Aorta (tissue), 5 donors: Measurements from ENCODE around the gene PRKCA. TPM values are rescaled to one million over a fixed set of nuclear protein-coding genes. Genes with fewer than 3 reads are reported as not detected.

ENCODE experiments used
- ATAC-seq: fragments of 200-7000 bp; cut with Tn5 transposase; one replicate; pipeline ENCODE4 v1.9.1; 2022; ENCODE audit warnings: moderate library complexity; ENCODE audit not compliant: low FRiP score
- DNase-seq, 2 donors: peaks; one replicate each; pipeline ENCODE4 v3.0.0-alpha.2; 2020
- H3K27ac ChIP-seq, 2 donors: one replicate each; pipeline ENCODE4 v1.5.1; 2013; ENCODE audit warnings: low read length in 2 of 2, mild to moderate bottlenecking in 2 of 2, moderate library complexity in 2 of 2, control low read depth in 1 of 2, inconsistent platforms in 1 of 2, low read depth in 1 of 2
- H3K27me3 ChIP-seq, 2 donors: one replicate each; pipeline ENCODE4 v1.6.1; 2013; ENCODE audit warnings: control low read depth in 1 of 2, low read length in 1 of 2, mild to moderate bottlenecking in 1 of 2, moderate library complexity in 1 of 2; ENCODE audit not compliant: insufficient read depth in 2 of 2, control insufficient read depth in 1 of 2
- H3K36me3 ChIP-seq, 2 donors: one replicate each; pipeline ENCODE4 v1.6.1; 2013; ENCODE audit warnings: control low read depth in 1 of 2, low read length in 1 of 2, mild to moderate bottlenecking in 1 of 2; ENCODE audit not compliant: insufficient read depth in 2 of 2, control insufficient read depth in 1 of 2
- H3K4me1 ChIP-seq, 2 donors: one replicate each; pipeline ENCODE4 v1.6.1; 2013; ENCODE audit warnings: low read length in 2 of 2, control low read depth in 1 of 2, mild to moderate bottlenecking in 1 of 2, moderate library complexity in 1 of 2; ENCODE audit not compliant: insufficient read depth in 2 of 2, control insufficient read depth in 1 of 2
- H3K4me3 ChIP-seq, 2 donors: one replicate each; pipeline ENCODE4 v1.5.1; 2013; ENCODE audit warnings: low read length in 2 of 2, control low read depth in 1 of 2, mild to moderate bottlenecking in 1 of 2
- H3K9me3 ChIP-seq: one replicate; pipeline ENCODE4 v1.6.1; 2013; ENCODE audit warnings: mild to moderate bottlenecking, low read length; ENCODE audit not compliant: control insufficient read depth
- WGBS, 2 donors: extraction: QIAGEN DNeasy Blood & Tissue Kit; methylation state at CpG; one replicate each; pipeline ENCODE4 v1.1.7; 2013; 5-methylcytosine and 5-hydroxymethylcytosine counted together
- intact Hi-C, 2 donors: fragments of 100-400 bp; cut with DNase I; formaldehyde crosslinking; loops; one replicate each; pipeline versions ENCODE4 v1.14.2 to v1.15.0; 2022
- microRNA-seq, 2 donors: library from miRNA; unstranded; fragments of <30 nt; microRNA quantifications; one replicate each; pipeline ENCODE4 v1.2.0, GENCODE V29; 2020
- polyA plus RNA-seq, 2 donors: library from polyadenylated mRNA; stranded (reverse); fragments of 200-250 nt; gene quantifications; one replicate each; pipeline ENCODE4 v1.2.3, GENCODE V29; 2013
- total RNA-seq, 2 donors: library from RNA; stranded (reverse); fragmentation: NEBNext Ultra II Directional; extraction: Animal tissue kit (Norgen Biotek cat#: 25700); gene quantifications; one replicate each; pipeline ENCODE4 v1.2.1, GENCODE V29; 2021
- donor health status: healthy with polysubstance abuse.
- donor health status: Bipolar disorder and iron deficiency.
- donor health status: DM: no; HTN: no; CAD: no.
- donor health status: DM: no; HTN: no; CAD: no.
- donor health status: DM: yes; HTN: yes; CAD: no.

The PRKCA gene
- total and polyA plus RNA-seq, 4 donors, result 2.7 to 15.4 (median 9.1) TPM

- DNase-seq, result no peak
- Histone ChIP-seq H3K36me3 (no peaks in the 10 kb centered on the region), H3K4me1 (no peaks in the 10 kb centered on the region), H3K27ac (no peak overlapping the region), H3K27me3 (no peaks in the 10 kb centered on the region), H3K4me3 (no peak overlapping the region), H3K9me3 (no peaks in the 10 kb centered on the region)
- intact Hi-C loops, result no loop called here
- ATAC-seq, result no peak
- 73 to 82% methylated on average over 12 of the region's 12 CpGs for WGBS, 2 donors
Observed at GRCh38 chr17:66858226-66859083, 556.0 kb downstream of the PRKCA start.

DNA sequence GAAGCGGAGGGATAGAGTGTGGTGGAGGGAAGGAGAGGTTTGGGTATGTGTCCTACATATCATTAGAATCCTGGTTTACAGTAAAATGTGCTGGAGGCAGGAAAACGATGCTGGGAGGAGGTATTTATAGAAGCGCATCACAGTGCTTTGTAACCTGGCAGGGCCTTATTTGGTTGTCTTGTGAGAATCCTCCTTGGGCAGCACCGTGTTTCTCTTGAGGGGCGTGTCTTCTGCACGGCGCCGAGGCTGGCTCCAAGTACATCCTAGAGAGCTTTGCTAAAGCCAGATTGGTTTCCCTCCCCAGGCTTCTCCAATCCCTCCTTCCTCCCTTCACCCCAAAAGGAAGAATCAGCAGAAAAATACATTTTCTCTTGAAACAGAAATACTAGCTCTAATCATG, 556.9 kb downstream of the PRKCA start:
- no peak for ATAC-seq
- WGBS, 2 donors, result 72 to 75% methylated on average over 8 of the region's 8 CpGs
- Histone ChIP-seq H3K27ac (no peak overlapping the region), H3K9me3 (peaks cover 2% of the 10 kb centered on the region), H3K4me1 (no peaks in the 10 kb centered on the region), H3K27me3 (peaks cover 0 to 3% of the 10 kb centered on the region in 2 donors), H3K36me3 (no peaks in the 10 kb centered on the region), H3K4me3 (no peak overlapping the region)
- DNase-seq, result no peak
- intact Hi-C loops, result no loop called here

- Histone ChIP-seq H3K27me3 (peaks cover 0 to 3% of the 10 kb centered on the region in 2 donors), H3K9me3 (peaks cover 2% of the 10 kb centered on the region), H3K4me1 (no peaks in the 10 kb centered on the region), H3K36me3 (no peaks in the 10 kb centered on the region), H3K4me3 (no peak overlapping the region), H3K27ac (no peak overlapping the region)
- intact Hi-C loops, result no loop called here
- DNase-seq (no peak), ATAC-seq (no peak)
- 63 to 71% methylated on average over 3 of the region's 3 CpGs for WGBS, 2 donors
Observed at GRCh38 chr17:66860204-66860603, 557.8 kb downstream of the PRKCA start.

Small RNA genes lying within 50 kb of the gene (microRNA-seq; reads per million reads assigned to microRNA genes)
- gene MIR634, result 0 reads per million in 2 donors

Other genes starting within 250 kb of the PRKCA start
- gene CEP112, start 110.5 kb upstream of the PRKCA start, total RNA-seq, result 10 to 100 TPM; 31.2 to 47.5 TPM
- 10 to 100 TPM; 17.5 to 30.2 TPM for gene CEP112, start 110.5 kb upstream of the PRKCA start, polyA plus RNA-seq
- not detected for gene APOH, start 73.2 kb upstream of the PRKCA start, total RNA-seq
- 1 to 10 TPM in 1 of 2 donors, not detected in 1; 1.1 TPM for gene APOH, start 73.2 kb upstream of the PRKCA start, polyA plus RNA-seq